Measurements from ENCODE around the gene CSMD2. TPM values are rescaled to one million over a fixed set of nuclear protein-coding genes. Genes with fewer than 3 reads are reported as not detected.

The CSMD2 gene
- polyA plus RNA-seq, 1 of the 3 experiments (the other 2 are of a cell fraction): not detected

DNA sequence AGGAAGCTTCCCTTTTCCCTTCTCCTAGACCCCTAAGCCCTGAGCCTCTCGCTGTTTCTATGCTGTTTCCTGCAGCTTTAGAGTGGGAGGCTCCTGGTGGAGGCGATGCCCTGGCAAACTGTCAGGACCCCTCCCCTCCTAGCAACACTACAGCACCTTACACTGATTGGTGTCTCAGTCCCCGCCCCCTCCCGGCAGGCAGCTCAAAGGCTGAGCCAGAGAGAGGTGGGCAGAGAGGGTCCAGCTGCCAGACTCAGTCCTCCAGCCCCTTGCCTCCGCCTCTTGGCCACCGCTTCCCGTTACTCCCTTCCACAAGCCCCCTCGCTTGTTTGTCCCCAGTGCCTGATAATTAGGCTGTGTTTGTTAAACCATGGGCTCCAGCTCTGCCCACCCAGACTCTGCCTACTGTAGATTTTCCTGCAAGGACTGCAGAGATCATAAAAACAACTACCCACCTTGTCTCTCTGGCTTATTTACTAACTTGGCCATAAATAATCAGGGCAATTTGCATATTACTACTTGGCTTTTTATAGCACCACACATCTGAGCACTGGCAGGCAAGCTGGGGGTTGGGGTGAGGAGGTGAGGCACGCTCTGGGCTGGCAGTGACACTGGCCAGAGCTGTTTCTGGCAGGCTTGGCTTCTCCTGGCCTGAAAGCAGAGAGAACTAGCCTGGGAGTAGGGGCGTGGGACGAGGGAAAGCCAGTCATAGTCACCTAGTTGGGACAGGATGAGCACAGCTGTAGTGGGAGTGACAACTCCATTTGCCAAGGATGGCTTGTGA, 107.5 kb downstream of the CSMD2 start:
- no peaks in the 10 kb centered on the region for H3K9me3 ChIP-seq
- H3K4me1 ChIP-seq (ENCODE audit: control insufficient read depth in 1 of 2, insufficient read depth in 2 of 2, low read depth in 1 of 2, low read length in 1 of 2): peaks cover 0 to 31% of the 10 kb centered on the region in 2 experiments; a peak in 1 of 4 replicates
- H3K27ac ChIP-seq (ENCODE audit: low read depth in 2 of 2, low read length in 1 of 2): peak overlapping the region in 1 of 2 experiments; percentile 58; a peak in 2 of 4 replicates
- H2AFZ ChIP-seq (ENCODE audit: low read depth): no peak overlapping the region
- CTCF ChIA-PET: interaction anchor here (1.1 to 5.4 kb wide), 9 partner anchors 13 to 425 kb away, joined by 3 to 18 read pairs (median 4); no protein-coding TSS in a partner anchor
- TF ChIP-seq FOXJ3 (CRISPR knock-in tag; IDR thresholded peaks at IDR 0.05): peak; percentile 44; the same call in 1 of the 2 replicates
- TF ChIP-seq GABPA (IDR thresholded peaks at IDR 0.05; ENCODE audit: low read depth): no peak
- TF ChIP-seq, protein P1, sequence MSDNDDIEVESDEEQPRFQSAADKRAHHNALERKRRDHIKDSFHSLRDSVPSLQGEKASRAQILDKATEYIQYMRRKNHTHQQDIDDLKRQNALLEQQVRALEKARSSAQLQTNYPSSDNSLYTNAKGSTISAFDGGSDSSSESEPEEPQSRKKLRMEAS (IDR thresholded peaks at IDR 0.05; ENCODE audit: low read depth): no peak
- peak in 1 of 2 experiments; percentile 55; a peak in 1 of 4 replicates for TF ChIP-seq EP300 (IDR thresholded peaks at IDR 0.05; ENCODE audit: borderline replicate concordance in 1 of 2, low read depth in 1 of 2, low read length in 1 of 2)
- TF ChIP-seq ELF1 (IDR thresholded peaks at IDR 0.05): no peak
- peak; percentile 43 for TF ChIP-seq CHD2 (IDR thresholded peaks at IDR 0.05; ENCODE audit: low read length, partially characterized antibody)
- TF ChIP-seq USF2 (IDR thresholded peaks at IDR 0.05; ENCODE audit: borderline replicate concordance, low read depth, low read length): no peak
- TF ChIP-seq MXI1 (IDR thresholded peaks at IDR 0.05; ENCODE audit: low read depth, low read length): no peak
- peak; percentile 81 for TF ChIP-seq RFX5 (IDR thresholded peaks at IDR 0.05; ENCODE audit: low read length)
- no peak for TF ChIP-seq RXRA (IDR thresholded peaks at IDR 0.05; ENCODE audit: borderline replicate concordance, low read depth)
- TF ChIP-seq JUND (IDR thresholded peaks at IDR 0.05): no peak
- no peaks in the 10 kb centered on the region for H3K27me3 ChIP-seq (ENCODE audit: insufficient read depth)
- WGBS (ENCODE audit: low lambda C conversion rate): 4% methylated on average over 7 of the region's 11 CpGs
- DNase-seq: peak; percentile 73
- H3K9ac ChIP-seq: no peak overlapping the region
- no peak overlapping the region; a peak in 1 of 4 replicates for H3K4me3 ChIP-seq (ENCODE audit: low read depth in 2 of 2, low read length in 1 of 2)
- POLR2A ChIA-PET: no interaction called here
- no peaks in the 10 kb centered on the region for H3K9me2 ChIP-seq
- no peaks in the 10 kb centered on the region for H4K20me1 ChIP-seq (ENCODE audit: insufficient read depth)
- no peaks in the 10 kb centered on the region for H3K79me2 ChIP-seq (ENCODE audit: insufficient read depth)
- H3F3A ChIP-seq (replicated peaks; ENCODE audit: insufficient read depth): no peaks in the 10 kb centered on the region
- H3K4me2 ChIP-seq: no peak overlapping the region
- no peaks in the 10 kb centered on the region for H3K36me3 ChIP-seq (replicated peaks in 1 of 2; ENCODE audit: control insufficient read depth in 1 of 2, insufficient read depth in 2 of 2, low read length in 1 of 2)

- Histone ChIP-seq H3K4me2 (no peak overlapping the region), H3K79me2 (ENCODE audit: insufficient read depth) (no peaks in the 10 kb centered on the region), H4K20me1 (ENCODE audit: insufficient read depth) (no peaks in the 10 kb centered on the region), H3K9me2 (no peaks in the 10 kb centered on the region), H3K4me3 (ENCODE audit: low read depth in 2 of 2, low read length in 1 of 2) (no peak overlapping the region), H3F3A (replicated peaks; ENCODE audit: insufficient read depth) (no peaks in the 10 kb centered on the region), H3K27ac (ENCODE audit: low read depth in 2 of 2, low read length in 1 of 2) (no peak overlapping the region), H3K9me3 (no peaks in the 10 kb centered on the region), H3K4me1 (ENCODE audit: control insufficient read depth in 1 of 2, insufficient read depth in 2 of 2, low read depth in 1 of 2, low read length in 1 of 2) (peaks cover 0 to 31% of the 10 kb centered on the region in 2 experiments; a peak in 1 of 4 replicates), H3K27me3 (ENCODE audit: insufficient read depth) (no peaks in the 10 kb centered on the region), H2AFZ (ENCODE audit: low read depth) (no peak overlapping the region), H3K9ac (no peak overlapping the region), H3K36me3 (replicated peaks in 1 of 2; ENCODE audit: control insufficient read depth in 1 of 2, insufficient read depth in 2 of 2, low read length in 1 of 2) (no peaks in the 10 kb centered on the region)
- POLR2A ChIA-PET: no interaction called here
- DNase-seq: no peak
- 39% methylated on average over 5 of the region's 5 CpGs for WGBS (ENCODE audit: low lambda C conversion rate)
- CTCF ChIA-PET: interaction anchor here (1.7 to 5.4 kb wide), 2 partner anchors 11 to 107 kb away, joined by 4 to 18 read pairs; no protein-coding TSS in a partner anchor
- no peak for TF ChIP-seq GABPA (IDR thresholded peaks at IDR 0.05; ENCODE audit: low read depth)
- no peak for TF ChIP-seq FOXM1 (IDR thresholded peaks at IDR 0.05; ENCODE audit: low read depth)
- TF ChIP-seq JUND (IDR thresholded peaks at IDR 0.05): no peak
- no peak for TF ChIP-seq EZH2phosphoT487 (IDR thresholded peaks at IDR 0.05; ENCODE audit: borderline replicate concordance, low read depth)
- no peak for TF ChIP-seq TEAD4 (IDR thresholded peaks at IDR 0.05; ENCODE audit: borderline replicate concordance, insufficient read depth)
- TF ChIP-seq, protein P2, sequence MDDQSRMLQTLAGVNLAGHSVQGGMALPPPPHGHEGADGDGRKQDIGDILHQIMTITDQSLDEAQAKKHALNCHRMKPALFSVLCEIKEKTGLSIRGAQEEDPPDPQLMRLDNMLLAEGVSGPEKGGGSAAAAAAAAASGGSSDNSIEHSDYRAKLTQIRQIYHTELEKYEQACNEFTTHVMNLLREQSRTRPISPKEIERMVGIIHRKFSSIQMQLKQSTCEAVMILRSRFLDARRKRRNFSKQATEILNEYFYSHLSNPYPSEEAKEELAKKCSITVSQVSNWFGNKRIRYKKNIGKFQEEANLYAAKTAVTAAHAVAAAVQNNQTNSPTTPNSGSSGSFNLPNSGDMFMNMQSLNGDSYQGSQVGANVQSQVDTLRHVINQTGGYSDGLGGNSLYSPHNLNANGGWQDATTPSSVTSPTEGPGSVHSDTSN (IDR thresholded peaks at IDR 0.05): no peak
- no peak for TF ChIP-seq NRF1 (IDR thresholded peaks at IDR 0.05; ENCODE audit: low read depth, low read length)
- TF ChIP-seq IRF3 (IDR thresholded peaks at IDR 0.05; ENCODE audit: low read depth, low read length): no peak
- no peak for TF ChIP-seq TCF12 (IDR thresholded peaks at IDR 0.05)
- TF ChIP-seq FOXJ3 (CRISPR knock-in tag; IDR thresholded peaks at IDR 0.05): no peak
- TF ChIP-seq, protein P3, sequence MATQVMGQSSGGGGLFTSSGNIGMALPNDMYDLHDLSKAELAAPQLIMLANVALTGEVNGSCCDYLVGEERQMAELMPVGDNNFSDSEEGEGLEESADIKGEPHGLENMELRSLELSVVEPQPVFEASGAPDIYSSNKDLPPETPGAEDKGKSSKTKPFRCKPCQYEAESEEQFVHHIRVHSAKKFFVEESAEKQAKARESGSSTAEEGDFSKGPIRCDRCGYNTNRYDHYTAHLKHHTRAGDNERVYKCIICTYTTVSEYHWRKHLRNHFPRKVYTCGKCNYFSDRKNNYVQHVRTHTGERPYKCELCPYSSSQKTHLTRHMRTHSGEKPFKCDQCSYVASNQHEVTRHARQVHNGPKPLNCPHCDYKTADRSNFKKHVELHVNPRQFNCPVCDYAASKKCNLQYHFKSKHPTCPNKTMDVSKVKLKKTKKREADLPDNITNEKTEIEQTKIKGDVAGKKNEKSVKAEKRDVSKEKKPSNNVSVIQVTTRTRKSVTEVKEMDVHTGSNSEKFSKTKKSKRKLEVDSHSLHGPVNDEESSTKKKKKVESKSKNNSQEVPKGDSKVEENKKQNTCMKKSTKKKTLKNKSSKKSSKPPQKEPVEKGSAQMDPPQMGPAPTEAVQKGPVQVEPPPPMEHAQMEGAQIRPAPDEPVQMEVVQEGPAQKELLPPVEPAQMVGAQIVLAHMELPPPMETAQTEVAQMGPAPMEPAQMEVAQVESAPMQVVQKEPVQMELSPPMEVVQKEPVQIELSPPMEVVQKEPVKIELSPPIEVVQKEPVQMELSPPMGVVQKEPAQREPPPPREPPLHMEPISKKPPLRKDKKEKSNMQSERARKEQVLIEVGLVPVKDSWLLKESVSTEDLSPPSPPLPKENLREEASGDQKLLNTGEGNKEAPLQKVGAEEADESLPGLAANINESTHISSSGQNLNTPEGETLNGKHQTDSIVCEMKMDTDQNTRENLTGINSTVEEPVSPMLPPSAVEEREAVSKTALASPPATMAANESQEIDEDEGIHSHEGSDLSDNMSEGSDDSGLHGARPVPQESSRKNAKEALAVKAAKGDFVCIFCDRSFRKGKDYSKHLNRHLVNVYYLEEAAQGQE (IDR thresholded peaks at IDR 0.05; ENCODE audit: low read depth, low read length): no peak
- TF ChIP-seq RAD21 (IDR thresholded peaks at IDR 0.05; ENCODE audit: low read length): no peak
- TF ChIP-seq NFIC (IDR thresholded peaks at IDR 0.05; ENCODE audit: borderline replicate concordance): no peak
Observed at GRCh38 chr1:34055818-34056217, 109.2 kb downstream of the CSMD2 start.
